ENCODE data around the gene CISD3. TPM values are rescaled to one million over a fixed set of nuclear protein-coding genes. Genes with fewer than 3 reads are reported as not detected.

Gene CISD3
- total RNA-seq, 4 donors from 2014 or later: 3.7 to 7.8 (median 5.4) TPM

DNA sequence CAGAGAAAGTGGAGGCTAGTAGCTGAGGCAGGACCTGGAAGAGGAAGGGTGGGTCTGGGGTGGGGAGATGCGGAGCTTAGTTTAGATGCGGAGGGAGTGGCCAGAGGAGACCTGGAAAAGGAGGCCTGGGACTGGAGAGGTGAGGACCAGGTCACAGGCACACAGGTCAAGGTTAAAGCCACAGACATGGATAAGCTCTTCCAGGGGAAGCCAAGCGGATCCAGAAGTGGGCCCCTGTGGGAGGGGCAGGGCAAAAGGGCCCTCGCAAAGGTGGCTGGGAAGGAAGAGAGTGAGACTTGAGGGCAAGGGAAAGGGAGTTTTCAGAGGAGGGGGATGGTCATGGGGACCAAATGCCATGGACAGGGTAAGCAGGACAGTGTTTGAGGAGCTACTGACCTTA is 39.0 kb upstream of the CISD3 start:
- intact Hi-C loops (cut with DNase I; ENCODE audit: low total_unique reads): no loop called here
- no peak for DNase-seq (ENCODE audit: low spot score in 2 of 2)
- WGBS, 2 donors: 84 to 89% methylated on average over 4 of the region's 4 CpGs
- H3K4me3 ChIP-seq (ENCODE audit: low read depth, poor library complexity, severe bottlenecking): no peak overlapping the region
- TF ChIP-seq, protein P1, sequence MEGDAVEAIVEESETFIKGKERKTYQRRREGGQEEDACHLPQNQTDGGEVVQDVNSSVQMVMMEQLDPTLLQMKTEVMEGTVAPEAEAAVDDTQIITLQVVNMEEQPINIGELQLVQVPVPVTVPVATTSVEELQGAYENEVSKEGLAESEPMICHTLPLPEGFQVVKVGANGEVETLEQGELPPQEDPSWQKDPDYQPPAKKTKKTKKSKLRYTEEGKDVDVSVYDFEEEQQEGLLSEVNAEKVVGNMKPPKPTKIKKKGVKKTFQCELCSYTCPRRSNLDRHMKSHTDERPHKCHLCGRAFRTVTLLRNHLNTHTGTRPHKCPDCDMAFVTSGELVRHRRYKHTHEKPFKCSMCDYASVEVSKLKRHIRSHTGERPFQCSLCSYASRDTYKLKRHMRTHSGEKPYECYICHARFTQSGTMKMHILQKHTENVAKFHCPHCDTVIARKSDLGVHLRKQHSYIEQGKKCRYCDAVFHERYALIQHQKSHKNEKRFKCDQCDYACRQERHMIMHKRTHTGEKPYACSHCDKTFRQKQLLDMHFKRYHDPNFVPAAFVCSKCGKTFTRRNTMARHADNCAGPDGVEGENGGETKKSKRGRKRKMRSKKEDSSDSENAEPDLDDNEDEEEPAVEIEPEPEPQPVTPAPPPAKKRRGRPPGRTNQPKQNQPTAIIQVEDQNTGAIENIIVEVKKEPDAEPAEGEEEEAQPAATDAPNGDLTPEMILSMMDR (IDR thresholded peaks at IDR 0.05): peak in 1 of 3 donors; percentile 57
- no peak for TF ChIP-seq POLR2A (IDR thresholded peaks at IDR 0.05)

DNA sequence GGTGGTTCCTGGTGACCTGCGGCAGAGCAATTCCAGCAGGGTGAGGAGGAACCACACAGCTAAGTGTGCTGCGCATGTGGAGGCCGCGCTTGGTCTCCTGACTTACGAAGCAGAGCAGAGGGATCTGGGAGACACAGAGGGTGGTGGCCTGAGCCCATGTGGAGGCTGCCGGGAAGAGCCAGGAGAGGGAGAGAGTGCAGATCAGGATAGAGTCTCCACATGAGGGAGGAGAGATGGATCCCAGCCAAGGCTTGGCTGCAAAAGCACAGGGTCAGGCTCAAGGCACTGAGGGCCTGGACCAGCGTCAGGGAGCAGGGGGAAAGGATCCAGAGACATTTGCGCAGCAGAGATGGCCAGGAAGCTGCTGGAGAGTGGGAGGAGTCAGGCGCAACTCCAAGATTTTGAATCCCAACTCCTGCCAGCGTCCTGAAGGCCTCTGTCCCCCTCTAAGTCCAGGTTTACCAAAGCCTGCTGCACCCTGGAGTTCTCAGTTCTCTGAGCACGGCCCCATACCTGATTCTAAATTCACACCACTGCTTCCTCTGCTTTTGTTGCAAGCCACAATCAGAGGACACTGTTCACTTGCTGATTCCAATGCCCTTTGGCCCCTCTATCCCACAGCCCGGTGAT is 36.3 kb upstream of the CISD3 start:
- no peak for TF ChIP-seq POLR2A (IDR thresholded peaks at IDR 0.05)
- TF ChIP-seq, protein P1 (IDR thresholded peaks at IDR 0.05): no peak
- peak; percentile 71 to 95 for DNase-seq (ENCODE audit: low spot score in 2 of 2)
- 45 to 60% methylated on average over 12 of the region's 12 CpGs for WGBS, 2 donors
- H3K4me3 ChIP-seq (ENCODE audit: low read depth, poor library complexity, severe bottlenecking): no peak overlapping the region
- intact Hi-C loops (cut with DNase I; ENCODE audit: low total_unique reads): no loop called here

DNA sequence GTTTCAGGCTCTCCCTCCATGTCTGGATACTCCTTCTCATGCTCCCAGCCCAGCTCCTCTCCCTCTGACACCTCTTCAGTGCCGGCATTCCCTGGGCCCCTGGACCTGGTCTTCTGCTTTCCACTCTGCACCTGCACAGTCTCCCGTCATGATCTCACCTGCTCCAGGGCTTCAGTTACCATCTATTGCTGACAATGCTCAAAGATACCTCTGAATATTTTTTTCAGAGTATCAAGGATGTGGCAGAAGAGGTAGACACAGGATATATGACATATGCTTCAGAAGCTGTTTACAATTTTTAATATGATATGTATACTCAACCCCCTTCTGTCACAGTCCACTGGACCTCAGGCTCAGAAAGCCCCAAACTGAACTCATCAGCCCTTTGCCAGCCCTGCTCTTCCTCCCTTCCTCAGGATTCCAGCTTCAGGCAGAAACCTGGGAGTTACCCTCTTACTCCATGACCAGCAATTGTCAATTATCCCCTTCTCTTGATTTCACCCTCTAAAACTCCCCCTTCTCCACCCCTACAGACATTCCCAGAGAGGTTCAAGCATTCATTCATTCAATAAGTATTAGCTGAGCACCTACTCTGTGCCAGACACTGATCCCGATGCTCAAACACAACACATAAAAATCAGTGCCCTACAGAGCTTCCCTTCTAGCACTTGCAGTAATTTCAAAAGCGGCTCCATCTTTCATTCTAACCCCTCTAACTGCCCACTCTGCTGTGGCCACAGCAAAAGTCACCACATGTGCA is 32.9 kb upstream of the CISD3 start:
- DNase-seq (ENCODE audit: low spot score in 2 of 2): no peak
- no peak overlapping the region for H3K4me3 ChIP-seq (ENCODE audit: low read depth, poor library complexity, severe bottlenecking)
- TF ChIP-seq POLR2A (IDR thresholded peaks at IDR 0.05): no peak
- TF ChIP-seq, protein P1 (IDR thresholded peaks at IDR 0.05): no peak
- intact Hi-C loops (cut with DNase I; ENCODE audit: low total_unique reads): no loop called here
- WGBS, 2 donors: 79 to 83% methylated on average over 4 of the region's 4 CpGs

DNA sequence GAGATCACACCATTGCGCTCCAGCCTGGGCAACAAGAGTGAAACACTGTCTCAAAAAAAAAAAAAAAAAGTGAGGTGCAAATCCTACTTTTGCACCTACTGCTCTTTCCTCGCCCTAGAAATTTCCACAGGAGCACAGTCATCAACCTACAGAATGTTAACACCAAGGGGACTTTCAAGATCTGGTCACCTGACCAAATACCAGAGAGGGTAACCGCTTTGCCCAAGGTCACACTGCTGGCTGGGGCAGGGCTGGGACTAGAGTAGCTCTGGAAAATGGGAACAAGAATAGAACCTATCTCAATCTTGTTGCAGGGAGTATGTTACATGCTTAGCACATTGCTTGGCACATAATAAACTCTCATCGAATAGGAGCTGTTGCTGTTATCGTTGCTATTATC is 31.4 kb upstream of the CISD3 start:
- no peak overlapping the region for H3K4me3 ChIP-seq (ENCODE audit: low read depth, poor library complexity, severe bottlenecking)
- intact Hi-C loops (cut with DNase I; ENCODE audit: low total_unique reads): no loop called here
- DNase-seq (ENCODE audit: low spot score in 2 of 2): no peak
- 89 to 90% methylated on average over 5 of the region's 5 CpGs for WGBS, 2 donors
- TF ChIP-seq, protein P1 (IDR thresholded peaks at IDR 0.05): no peak
- TF ChIP-seq POLR2A (IDR thresholded peaks at IDR 0.05): no peak

DNA sequence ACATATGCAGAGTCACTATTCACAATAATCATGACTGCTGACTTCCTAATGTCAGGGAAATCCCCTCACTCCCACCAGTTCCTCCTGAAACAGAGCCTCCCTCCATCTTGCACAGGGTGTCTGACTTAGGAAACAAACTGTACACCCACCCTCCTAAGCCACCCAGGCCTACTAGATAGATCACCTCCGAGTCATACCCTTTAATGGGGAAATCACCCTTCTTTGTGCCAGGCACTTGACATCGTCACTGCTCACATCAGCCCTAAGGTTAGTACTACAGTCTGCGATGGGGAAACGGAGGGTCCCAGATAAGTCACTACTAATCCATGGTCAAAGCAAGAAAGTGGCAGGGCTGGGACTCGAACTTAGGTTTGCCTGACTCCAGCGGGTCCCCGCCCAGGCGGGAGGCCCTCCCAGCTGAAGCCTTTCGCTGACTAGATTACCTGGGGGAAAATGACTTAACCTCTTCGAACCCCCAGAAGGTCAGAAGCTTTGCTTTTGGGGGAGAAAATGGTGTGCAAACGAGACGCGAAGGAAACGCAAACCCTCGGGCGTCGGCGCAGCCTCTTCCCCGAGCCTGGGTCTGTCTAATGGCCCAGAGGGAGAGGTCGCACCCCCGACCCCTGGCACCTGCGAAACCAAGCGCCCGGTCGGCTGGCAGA is 28.5 kb upstream of the CISD3 start:
- intact Hi-C loops (cut with DNase I; ENCODE audit: low total_unique reads): no loop called here
- WGBS, 2 donors: 2 to 3% methylated on average over 8 to 25 of the region's 25 CpGs
- peak overlapping the region; percentile 52 for H3K4me3 ChIP-seq (ENCODE audit: low read depth, poor library complexity, severe bottlenecking)
- peak in 1 of 2 donors; percentile 36 for DNase-seq (ENCODE audit: low spot score in 2 of 2)
- TF ChIP-seq POLR2A (IDR thresholded peaks at IDR 0.05): no peak
- TF ChIP-seq, protein P1 (IDR thresholded peaks at IDR 0.05): no peak
